Psoas muscle (tissue), 8 donors: ENCODE data around the gene SLC27A5. TPM values are rescaled to one million over a fixed set of nuclear protein-coding genes. Genes with fewer than 3 reads are reported as not detected.

Experiments
- ATAC-seq, 4 donors: fragments of 200-7000 bp; cut with Tn5 transposase; one replicate each; pipeline ENCODE4 v1.9.1; 2020; ENCODE audit warnings: moderate library complexity in 3 of 4, mild to moderate bottlenecking in 2 of 4
- DNase-seq, 2 donors: peaks; one replicate each; pipeline ENCODE4 v3.0.0-alpha.2; 2020
- H3K27ac ChIP-seq: fragments of 200-600 bp; one replicate; pipeline ENCODE4 v1.8.0; 2022
- H3K27me3 ChIP-seq, 3 donors: fragments of 200-600 bp in 1 of 3; one replicate each; pipeline versions ENCODE4 v1.6.1 to v1.8.0; 2013 to 2022; ENCODE audit warnings: low read length in 2 of 3, mild to moderate bottlenecking in 2 of 3, moderate library complexity in 1 of 3; ENCODE audit not compliant: insufficient read depth in 3 of 3
- H3K36me3 ChIP-seq, 2 donors: fragments of 200-600 bp in 1 of 2; one replicate each; pipeline versions ENCODE4 v1.6.1 to v1.8.0; 2013 to 2022; ENCODE audit warnings: low read depth in 1 of 2, mild to moderate bottlenecking in 1 of 2, moderate library complexity in 1 of 2; ENCODE audit not compliant: insufficient read depth in 1 of 2
- H3K4me1 ChIP-seq: fragments of 200-600 bp; one replicate; pipeline ENCODE4 v1.8.0; 2022
- H3K4me3 ChIP-seq: fragments of 200-600 bp; one replicate; pipeline ENCODE4 v1.8.0; 2022; ENCODE audit warnings: mild to moderate bottlenecking
- H3K9me3 ChIP-seq: fragments of 200-600 bp; one replicate; pipeline ENCODE4 v1.8.0; 2022
- WGBS, 3 donors: extraction: QIAGEN DNeasy Blood & Tissue Kit; methylation state at CpG; one replicate each; pipeline versions ENCODE4 v1.1.6 to v1.1.7; 2013; 5-methylcytosine and 5-hydroxymethylcytosine counted together
- intact Hi-C, 2 donors: fragments of 100-400 bp; cut with DNase I; formaldehyde crosslinking; loops; one replicate each; pipeline versions ENCODE4 v1.11.0 to v1.14.2; 2022
- polyA plus RNA-seq, 3 donors: library from polyadenylated mRNA; stranded (reverse); fragments of 200-250 nt; gene quantifications; one replicate each; pipeline ENCODE4 v1.2.3, GENCODE V29; 2013
- total RNA-seq, 4 donors: library from RNA; stranded (reverse); fragmentation: NEBNext Ultra II Directional in 2 of 4; extraction: Animal tissue kit (Norgen Biotek cat#: 25700) in 2 of 4; gene quantifications; one replicate each; pipeline versions ENCODE4 v1.2.1 to v1.2.4, GENCODE V29; 2021 to 2023
- TF ChIP-seq, protein P1 (sequence below): fragments of 200-600 bp; IDR thresholded peaks from one replicate; pipeline ENCODE4 v1.8.0; 2022; ENCODE audit warnings: antibody characterized with exemption
- donor health status: healthy with polysubstance abuse.
- donor health status: DM: no; HTN: no; CAD: no; lungs with moderate emphysema.
- donor health status: Bipolar disorder and iron deficiency.
- donor health status: healthy.
- donor health status: DM: yes; HTN: yes; CAD: no.
- donor health status: DM: no; HTN: no; CAD: no.
- donor health status: DM: no; HTN: no; CAD: no.
- donor health status: DM: yes; HTN: yes; CAD: no.

Gene SLC27A5
- total and polyA plus RNA-seq, 7 donors: 3.1 to 11.0 (median 6.1) TPM

- H3K9me3 ChIP-seq: no peaks in the 10 kb centered on the region
- peak overlapping the region; percentile 89 for H3K27ac ChIP-seq
- H3K4me1 ChIP-seq: peaks cover 14% of the 10 kb centered on the region
- ATAC-seq (peak in 3 of 4 donors; percentile 0 to 1 (median 0)), DNase-seq (no peak)
- no peaks in the 10 kb centered on the region for H3K27me3 ChIP-seq
- WGBS, 3 donors: 2% methylated on average over 27 of the region's 27 CpGs
- TF ChIP-seq, protein P1, sequence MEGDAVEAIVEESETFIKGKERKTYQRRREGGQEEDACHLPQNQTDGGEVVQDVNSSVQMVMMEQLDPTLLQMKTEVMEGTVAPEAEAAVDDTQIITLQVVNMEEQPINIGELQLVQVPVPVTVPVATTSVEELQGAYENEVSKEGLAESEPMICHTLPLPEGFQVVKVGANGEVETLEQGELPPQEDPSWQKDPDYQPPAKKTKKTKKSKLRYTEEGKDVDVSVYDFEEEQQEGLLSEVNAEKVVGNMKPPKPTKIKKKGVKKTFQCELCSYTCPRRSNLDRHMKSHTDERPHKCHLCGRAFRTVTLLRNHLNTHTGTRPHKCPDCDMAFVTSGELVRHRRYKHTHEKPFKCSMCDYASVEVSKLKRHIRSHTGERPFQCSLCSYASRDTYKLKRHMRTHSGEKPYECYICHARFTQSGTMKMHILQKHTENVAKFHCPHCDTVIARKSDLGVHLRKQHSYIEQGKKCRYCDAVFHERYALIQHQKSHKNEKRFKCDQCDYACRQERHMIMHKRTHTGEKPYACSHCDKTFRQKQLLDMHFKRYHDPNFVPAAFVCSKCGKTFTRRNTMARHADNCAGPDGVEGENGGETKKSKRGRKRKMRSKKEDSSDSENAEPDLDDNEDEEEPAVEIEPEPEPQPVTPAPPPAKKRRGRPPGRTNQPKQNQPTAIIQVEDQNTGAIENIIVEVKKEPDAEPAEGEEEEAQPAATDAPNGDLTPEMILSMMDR: no peak
- intact Hi-C loops: no loop called here
- peak overlapping the region; percentile 89 for H3K4me3 ChIP-seq
- peaks cover 0 to 59% of the 10 kb centered on the region in 2 donors for H3K36me3 ChIP-seq
Observed at GRCh38 chr19:58476498-58477015, 35.2 kb downstream of the SLC27A5 start.

DNA sequence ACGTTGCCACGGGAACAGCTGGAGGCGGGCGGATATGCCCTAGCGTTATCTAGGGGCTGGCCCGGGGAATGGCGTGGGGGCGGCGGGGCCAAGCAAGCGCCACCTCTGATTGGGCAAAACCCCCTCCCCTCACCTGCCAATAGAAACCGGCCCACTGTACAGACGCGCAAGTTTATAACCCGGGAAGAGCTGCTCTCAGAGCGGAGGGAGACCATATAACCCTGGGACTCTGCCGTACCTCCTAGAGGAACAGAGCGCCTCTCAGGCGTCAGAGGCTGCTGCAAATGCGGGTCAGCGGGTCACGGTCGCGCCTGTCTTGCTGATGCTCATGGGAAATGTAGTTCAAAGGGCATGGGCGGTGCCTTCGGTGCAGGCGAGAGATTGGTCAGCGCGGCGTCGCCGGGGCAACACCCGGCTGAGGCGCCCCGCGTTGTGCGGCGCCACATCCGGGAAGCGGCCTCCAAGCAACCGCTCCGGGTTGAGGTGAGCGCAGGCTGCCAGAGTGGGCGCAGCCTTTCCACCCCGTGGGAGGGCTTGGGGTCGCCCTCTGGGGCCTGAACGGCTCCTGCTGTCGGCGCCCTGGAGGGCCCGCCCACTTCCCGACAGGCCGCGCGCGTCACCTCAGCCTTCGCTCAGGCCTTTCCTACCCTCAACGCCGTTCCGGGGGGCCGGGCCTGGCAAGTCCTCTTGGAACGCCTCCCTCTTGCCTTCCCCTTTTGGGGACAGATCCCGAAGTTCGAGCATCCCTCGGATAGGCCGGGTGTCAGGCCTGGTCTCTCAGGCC, 35.9 kb downstream of the SLC27A5 start, which contains the start of gene ZNF446:
ZNF446 (plus strand) TSS at position 639 of the 784 bp plus-strand sequence. CDS start 867 bp downstream, outside the sequence.
- Histone ChIP-seq H3K9me3 (no peaks in the 10 kb centered on the region), H3K27ac (peak within 1 kb of the TSS; percentile 89), H3K4me3 (peak within 1 kb of the TSS; percentile 89), H3K4me1 (peaks cover 14% of the 10 kb centered on the region), H3K36me3 (peaks cover 0 to 56% of the 10 kb centered on the region in 2 donors), H3K27me3 (no peaks in the 10 kb centered on the region)
- DNase-seq: peak; percentile 96 to 97
- ATAC-seq: peak; percentile 94 to 96 (median 94)
- intact Hi-C loops: no loop called here
- 0 to 1% (median 0%) methylated on average over 58 to 64 of the region's 64 CpGs for WGBS, 3 donors
- TF ChIP-seq, protein P1: no peak

DNA sequence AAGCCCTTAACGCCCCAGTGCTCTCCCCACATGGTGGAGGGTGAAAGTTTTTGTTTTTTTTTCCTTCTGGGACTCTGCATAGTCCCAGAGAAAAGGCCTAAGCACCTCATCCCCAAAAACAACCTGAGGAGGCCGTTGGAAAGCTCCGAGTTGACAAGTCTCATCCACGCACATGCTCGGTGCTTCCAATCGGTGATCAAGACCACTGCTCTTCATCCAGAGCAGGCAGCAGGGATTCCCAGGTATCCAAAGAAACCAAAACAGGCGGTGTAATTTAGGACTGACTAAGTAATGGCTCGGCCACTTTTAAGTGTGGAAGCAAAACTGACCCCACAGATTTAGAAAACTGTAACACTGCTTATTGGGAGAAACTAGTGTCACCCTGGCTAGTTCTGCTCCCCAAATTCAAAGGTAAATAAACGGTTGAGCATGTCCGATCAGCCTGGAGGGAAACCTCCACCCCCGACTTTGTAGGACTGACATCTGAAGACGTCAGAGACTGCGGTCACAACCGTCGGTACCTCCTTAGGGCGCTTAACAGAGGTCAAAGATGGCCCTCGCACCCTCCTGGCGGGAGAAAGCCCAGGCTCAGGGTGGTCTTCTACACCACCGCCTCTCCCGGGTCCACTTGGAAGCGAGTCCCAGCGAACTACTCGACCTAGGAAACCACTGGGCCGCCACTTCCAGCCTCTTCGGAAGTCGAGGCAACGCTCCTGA, 36.6 kb downstream of the SLC27A5 start:
- Histone ChIP-seq H3K4me3 (peak overlapping the region; percentile 89), H3K27me3 (no peaks in the 10 kb centered on the region), H3K4me1 (peaks cover 14% of the 10 kb centered on the region), H3K27ac (peak overlapping the region; percentile 89), H3K36me3 (peaks cover 0 to 56% of the 10 kb centered on the region in 2 donors), H3K9me3 (no peaks in the 10 kb centered on the region)
- TF ChIP-seq, protein P1: no peak
- intact Hi-C loops: no loop called here
- 21 to 22% (median 22%) methylated on average over 26 to 27 of the region's 27 CpGs for WGBS, 3 donors
- DNase-seq (no peak), ATAC-seq (peak in 1 of 4 donors; percentile 11)

DNA sequence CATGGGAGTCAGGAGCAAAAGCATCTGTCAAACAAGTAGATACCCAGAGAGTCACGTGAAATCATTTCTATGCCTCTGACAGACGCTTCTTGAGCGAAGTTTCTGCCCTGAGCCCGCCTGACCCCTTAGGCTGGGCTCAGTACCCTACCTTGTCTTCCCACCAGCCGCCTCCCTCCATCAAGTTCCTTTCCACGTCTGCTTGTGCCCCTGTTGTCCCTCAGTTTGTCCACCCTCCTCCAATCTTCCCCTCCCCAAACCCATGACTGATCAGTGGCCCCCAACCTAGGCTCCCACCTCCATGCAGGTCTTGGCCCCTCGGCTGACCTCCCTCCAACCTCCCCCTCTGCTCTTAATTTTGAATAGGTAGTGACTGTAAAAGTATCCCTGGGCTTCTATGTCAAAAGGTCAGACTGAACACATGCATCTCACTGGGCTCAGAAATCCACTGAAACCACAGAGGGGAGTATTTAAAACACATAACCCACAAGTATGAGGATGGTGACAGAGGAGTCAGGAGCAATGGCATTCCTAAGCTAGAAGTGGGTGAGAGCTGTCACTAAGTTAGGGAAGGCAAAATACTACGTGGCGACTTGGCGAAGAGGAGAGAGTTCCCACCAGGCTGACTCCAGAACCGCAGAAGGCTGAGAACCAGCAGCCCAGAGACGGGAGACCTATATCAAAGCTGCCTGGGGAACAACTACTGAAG, 37.3 kb downstream of the SLC27A5 start:
- intact Hi-C loops: no loop called here
- 81 to 90% (median 83%) methylated on average over 12 of the region's 12 CpGs for WGBS, 3 donors
- H3K27ac ChIP-seq: no peak overlapping the region

More for the DNA sequence above, 37.3 kb downstream of the SLC27A5 start:
- TF ChIP-seq, protein P1: no peak
- peaks cover 14% of the 10 kb centered on the region for H3K4me1 ChIP-seq
- H3K4me3 ChIP-seq: peak overlapping the region; percentile 89
- H3K36me3 ChIP-seq: peaks cover 0 to 56% of the 10 kb centered on the region in 2 donors
- H3K9me3 ChIP-seq: no peaks in the 10 kb centered on the region
- DNase-seq (no peak), ATAC-seq (no peak)
- no peaks in the 10 kb centered on the region for H3K27me3 ChIP-seq
